GM23338 (cell line): Measurements from ENCODE around the gene DERA.
"Not testable (repeated sequence)": the region's sequence is repeated elsewhere in the genome, so short reads cannot be mapped to it uniquely, and the experiment has no call there.

Experiments
- CTCF ChIP-seq, 2 experiments: fragments of 200-600 bp in 1 of 2; sonication (generic) in 1 of 2; conservative IDR thresholded peaks; 2 replicates each; pipeline versions ENCODE4 v1.5.1 to v1.6.1; 2016 to 2017; ENCODE audit warnings: antibody characterized with exemption in 2 of 2, low read depth in 2 of 2, mild to moderate bottlenecking in 2 of 2, moderate library complexity in 1 of 2
- REST ChIP-seq: IDR thresholded peaks from one replicate; pipeline ENCODE4 v1.6.1; 2018; ENCODE audit warnings: antibody characterized with exemption; ENCODE audit not compliant: unreplicated experiment

- not testable (repeated sequence) for TF ChIP-seq CTCF (conservative IDR thresholded peaks at IDR 0.05; ENCODE audit: low read depth in 2 of 2); REST
These were observed 103.3 kb downstream of the DERA start for GRCh38 chr12:16014394-16014793.
